ENCODE results near the gene CITED1.

Gene CITED1

GRCh38 chrX:72317139-72317538 is 11.4 kb upstream of the CITED1 start:
- Histone ChIP-seq H3K9me3 (ENCODE audit: insufficient read depth, low read depth, low read length) (no peaks in the 10 kb centered on the region), H3K27me3 (ENCODE audit: insufficient read depth, low read length) (no peaks in the 10 kb centered on the region), H4K8ac (ENCODE audit: low read depth, low read length) (no peak overlapping the region), H3K27ac (ENCODE audit: low read depth, low read length) (no peak overlapping the region), H2AK5ac (ENCODE audit: low read length) (no peak overlapping the region), H3K4ac (ENCODE audit: low read depth, low read length) (no peak overlapping the region), H3K4me1 (ENCODE audit: control insufficient read depth in 1 of 2, insufficient read depth in 2 of 2, low read length in 2 of 2) (no peaks in the 10 kb centered on the region), H3K18ac (ENCODE audit: low read length) (no peak overlapping the region), H4K91ac (ENCODE audit: low read depth, low read length) (no peak overlapping the region), H3K79me2 (ENCODE audit: control insufficient read depth, insufficient read depth, low read length, poor library complexity) (no peaks in the 10 kb centered on the region), H3K79me1 (ENCODE audit: low read length) (no peaks in the 10 kb centered on the region), H3K9ac (ENCODE audit: low read length) (no peak overlapping the region), H2BK120ac (ENCODE audit: insufficient read depth, low read length, poor library complexity) (no peak overlapping the region), H3K23ac (ENCODE audit: low read length) (no peak overlapping the region), H3K4me2 (ENCODE audit: low read length) (no peak overlapping the region), H2AFZ (ENCODE audit: insufficient read depth, low read length, poor library complexity) (no peak overlapping the region), H3K36me3 (ENCODE audit: control insufficient read depth in 1 of 2, insufficient read depth in 2 of 2, low read length in 2 of 2) (no peaks in the 10 kb centered on the region), H3K14ac (ENCODE audit: low read length) (no peak overlapping the region), H3K4me3 (ENCODE audit: low read depth, low read length) (no peak overlapping the region), H4K12ac (ENCODE audit: low read depth, low read length) (no peak overlapping the region), H2BK12ac (ENCODE audit: low read length) (no peak overlapping the region), H2BK5ac (ENCODE audit: low read depth, low read length, poor library complexity) (no peak overlapping the region)
- no CpG with 5 or more reads among the region's 4 CpGs for WGBS (ENCODE audit: extremely low coverage, insufficient coverage, insufficient read length)
- no peak for DNase-seq

- H3K14ac ChIP-seq (ENCODE audit: low read length): no peak overlapping the region
- H4K12ac ChIP-seq (ENCODE audit: low read depth, low read length): no peak overlapping the region
- no peak overlapping the region for H2AK5ac ChIP-seq (ENCODE audit: low read length)
- no peak overlapping the region for H2BK12ac ChIP-seq (ENCODE audit: low read length)
- no peak overlapping the region for H3K9ac ChIP-seq (ENCODE audit: low read length)
- H3K4me1 ChIP-seq (ENCODE audit: control insufficient read depth in 1 of 2, insufficient read depth in 2 of 2, low read length in 2 of 2): no peaks in the 10 kb centered on the region
- no CpG with 5 or more reads among the region's 12 CpGs for WGBS (ENCODE audit: extremely low coverage, insufficient coverage, insufficient read length)
- no peak overlapping the region for H3K4me2 ChIP-seq (ENCODE audit: low read length)
- H3K36me3 ChIP-seq (ENCODE audit: control insufficient read depth in 1 of 2, insufficient read depth in 2 of 2, low read length in 2 of 2): no peaks in the 10 kb centered on the region
- H2AFZ ChIP-seq (ENCODE audit: insufficient read depth, low read length, poor library complexity): no peak overlapping the region
- H2BK120ac ChIP-seq (ENCODE audit: insufficient read depth, low read length, poor library complexity): no peak overlapping the region
- no peaks in the 10 kb centered on the region for H3K79me1 ChIP-seq (ENCODE audit: low read length)
- H3K4me3 ChIP-seq (ENCODE audit: low read depth, low read length): no peak overlapping the region
- H3K18ac ChIP-seq (ENCODE audit: low read length): no peak overlapping the region
- DNase-seq: no peak
- H3K27me3 ChIP-seq (ENCODE audit: insufficient read depth, low read length): no peaks in the 10 kb centered on the region
- no peak overlapping the region for H3K27ac ChIP-seq (ENCODE audit: low read depth, low read length)
- H4K8ac ChIP-seq (ENCODE audit: low read depth, low read length): no peak overlapping the region
- no peak overlapping the region for H3K4ac ChIP-seq (ENCODE audit: low read depth, low read length)
- H2BK5ac ChIP-seq (ENCODE audit: low read depth, low read length, poor library complexity): no peak overlapping the region
- H4K91ac ChIP-seq (ENCODE audit: low read depth, low read length): no peak overlapping the region
- H3K9me3 ChIP-seq (ENCODE audit: insufficient read depth, low read depth, low read length): no peaks in the 10 kb centered on the region
- H3K79me2 ChIP-seq (ENCODE audit: control insufficient read depth, insufficient read depth, low read length, poor library complexity): no peaks in the 10 kb centered on the region
- no peak overlapping the region for H3K23ac ChIP-seq (ENCODE audit: low read length)
Observed at GRCh38 chrX:72316408-72317110, 10.8 kb upstream of the CITED1 start.

- Histone ChIP-seq H3K14ac (ENCODE audit: low read length) (no peak overlapping the region), H4K8ac (ENCODE audit: low read depth, low read length) (no peak overlapping the region), H2AK5ac (ENCODE audit: low read length) (no peak overlapping the region), H4K12ac (ENCODE audit: low read depth, low read length) (no peak overlapping the region), H3K79me2 (ENCODE audit: control insufficient read depth, insufficient read depth, low read length, poor library complexity) (no peaks in the 10 kb centered on the region), H3K79me1 (ENCODE audit: low read length) (no peaks in the 10 kb centered on the region), H3K4me2 (ENCODE audit: low read length) (no peak overlapping the region), H3K36me3 (ENCODE audit: control insufficient read depth in 1 of 2, insufficient read depth in 2 of 2, low read length in 2 of 2) (no peaks in the 10 kb centered on the region), H3K23ac (ENCODE audit: low read length) (no peak overlapping the region), H3K27me3 (ENCODE audit: insufficient read depth, low read length) (no peaks in the 10 kb centered on the region), H3K18ac (ENCODE audit: low read length) (no peak overlapping the region), H3K9ac (ENCODE audit: low read length) (no peak overlapping the region), H3K4me1 (ENCODE audit: control insufficient read depth in 1 of 2, insufficient read depth in 2 of 2, low read length in 2 of 2) (no peaks in the 10 kb centered on the region), H2BK5ac (ENCODE audit: low read depth, low read length, poor library complexity) (no peak overlapping the region), H2AFZ (ENCODE audit: insufficient read depth, low read length, poor library complexity) (no peak overlapping the region), H2BK120ac (ENCODE audit: insufficient read depth, low read length, poor library complexity) (no peak overlapping the region), H3K27ac (ENCODE audit: low read depth, low read length) (no peak overlapping the region), H4K91ac (ENCODE audit: low read depth, low read length) (no peak overlapping the region), H3K4ac (ENCODE audit: low read depth, low read length) (no peak overlapping the region), H3K4me3 (ENCODE audit: low read depth, low read length) (no peak overlapping the region), H2BK12ac (ENCODE audit: low read length) (no peak overlapping the region), H3K9me3 (ENCODE audit: insufficient read depth, low read depth, low read length) (no peaks in the 10 kb centered on the region)
- WGBS (ENCODE audit: extremely low coverage, insufficient coverage, insufficient read length): no CpG with 5 or more reads among the region's 3 CpGs
- no peak for DNase-seq
Observed at GRCh38 chrX:72314881-72315280, 9.2 kb upstream of the CITED1 start.

GRCh38 chrX:72313707-72314641 is 8.3 kb upstream of the CITED1 start:
- WGBS (ENCODE audit: extremely low coverage, insufficient coverage, insufficient read length): no CpG with 5 or more reads among the region's 8 CpGs

More at GRCh38 chrX:72313707-72314641, 8.3 kb upstream of the CITED1 start:
- no peaks in the 10 kb centered on the region for H3K79me2 ChIP-seq (ENCODE audit: control insufficient read depth, insufficient read depth, low read length, poor library complexity)
- no peak overlapping the region for H2BK120ac ChIP-seq (ENCODE audit: insufficient read depth, low read length, poor library complexity)
- H3K9me3 ChIP-seq (ENCODE audit: insufficient read depth, low read depth, low read length): no peaks in the 10 kb centered on the region
- H3K23ac ChIP-seq (ENCODE audit: low read length): no peak overlapping the region
- H3K9ac ChIP-seq (ENCODE audit: low read length): no peak overlapping the region
- no peak overlapping the region for H2BK5ac ChIP-seq (ENCODE audit: low read depth, low read length, poor library complexity)
- no peak for DNase-seq
- H3K4me3 ChIP-seq (ENCODE audit: low read depth, low read length): no peak overlapping the region
- peaks cover 4 to 6% of the 10 kb centered on the region in 2 experiments for H3K4me1 ChIP-seq (ENCODE audit: control insufficient read depth in 1 of 2, insufficient read depth in 2 of 2, low read length in 2 of 2)
- H3K4me2 ChIP-seq (ENCODE audit: low read length): no peak overlapping the region
- H4K8ac ChIP-seq (ENCODE audit: low read depth, low read length): no peak overlapping the region
- no peak overlapping the region for H3K4ac ChIP-seq (ENCODE audit: low read depth, low read length)
- H2AFZ ChIP-seq (ENCODE audit: insufficient read depth, low read length, poor library complexity): no peak overlapping the region
- H3K79me1 ChIP-seq (ENCODE audit: low read length): no peaks in the 10 kb centered on the region
- no peaks in the 10 kb centered on the region for H3K27me3 ChIP-seq (ENCODE audit: insufficient read depth, low read length)
- no peaks in the 10 kb centered on the region for H3K36me3 ChIP-seq (ENCODE audit: control insufficient read depth in 1 of 2, insufficient read depth in 2 of 2, low read length in 2 of 2)
- H2AK5ac ChIP-seq (ENCODE audit: low read length): no peak overlapping the region
- H4K91ac ChIP-seq (ENCODE audit: low read depth, low read length): no peak overlapping the region
- no peak overlapping the region for H3K14ac ChIP-seq (ENCODE audit: low read length)
- H3K18ac ChIP-seq (ENCODE audit: low read length): no peak overlapping the region
- no peak overlapping the region for H3K27ac ChIP-seq (ENCODE audit: low read depth, low read length)
- H2BK12ac ChIP-seq (ENCODE audit: low read length): no peak overlapping the region
- no peak overlapping the region for H4K12ac ChIP-seq (ENCODE audit: low read depth, low read length)
